ENCODE measurements around the gene CXorf49B. TPM values are rescaled to one million over a fixed set of nuclear protein-coding genes. Genes with fewer than 3 reads are reported as not detected.
"Not testable (repeated sequence)": the region's sequence is repeated elsewhere in the genome, so short reads cannot be mapped to it uniquely, and the experiment has no call there.

CXorf49B gene
- total RNA-seq (not detected), polyA plus RNA-seq (not detected)

GRCh38 chrX:71763049-71763448 is at the start of gene CXorf49B:
TSS of gene CXorf49B (plus strand) at chrX:71763349. CDS start at chrX:71763424, 75 bp downstream.
- H3K27me3 ChIP-seq (ENCODE audit: insufficient read depth, low read length, poor library complexity, severe bottlenecking); H3K27ac ChIP-seq (ENCODE audit: low read depth, low read length); CTCF ChIA-PET; H3K9me3 Mint-ChIP-seq; H3K27ac Mint-ChIP-seq; H3K36me3 Mint-ChIP-seq; DNase-seq; H3K36me3 ChIP-seq (ENCODE audit: insufficient read depth, low read length); POLR2A ChIA-PET; H3K9me3 ChIP-seq (ENCODE audit: low read length); H3K4me1 ChIP-seq (ENCODE audit: insufficient read depth, low read length); H3K4me3 ChIP-seq (ENCODE audit: low read length); H3K4me1 Mint-ChIP-seq; H3K4me3 Mint-ChIP-seq; H3K27me3 Mint-ChIP-seq: not testable (repeated sequence)

GRCh38 chrX:71714064-71714463 is 49.1 kb upstream of the CXorf49B start:
- H3K9me3 Mint-ChIP-seq; POLR2A ChIA-PET; H3K4me1 ChIP-seq (ENCODE audit: insufficient read depth, low read length); H3K9me3 ChIP-seq (ENCODE audit: low read length); H3K4me3 Mint-ChIP-seq; H3K27me3 Mint-ChIP-seq; H3K4me3 ChIP-seq (ENCODE audit: low read length); CTCF ChIA-PET; H3K36me3 Mint-ChIP-seq; H3K36me3 ChIP-seq (ENCODE audit: insufficient read depth, low read length); H3K27me3 ChIP-seq (ENCODE audit: insufficient read depth, low read length, poor library complexity, severe bottlenecking); DNase-seq; H3K4me1 Mint-ChIP-seq; H3K27ac ChIP-seq (ENCODE audit: low read depth, low read length); H3K27ac Mint-ChIP-seq: not testable (repeated sequence)

DNA sequence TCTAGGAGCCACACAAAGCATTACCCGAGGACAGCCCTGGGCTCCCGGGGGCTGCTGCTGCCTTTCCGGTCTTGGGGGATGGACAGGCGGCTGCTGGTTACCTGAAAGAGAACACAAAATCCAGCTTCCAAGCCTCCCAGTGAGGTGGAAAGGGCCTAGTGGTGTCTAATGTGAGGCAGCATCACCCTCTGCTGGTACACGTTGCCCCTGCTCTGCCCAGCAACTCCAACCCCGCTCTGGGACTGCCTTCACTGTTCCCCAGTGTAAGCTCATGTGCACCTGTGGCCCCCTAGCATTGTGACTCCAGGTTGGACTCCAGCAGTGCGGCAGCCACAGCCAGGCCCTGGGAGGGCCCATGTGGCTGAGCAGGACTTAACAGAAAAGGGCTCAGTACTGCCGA is 47.6 kb upstream of the CXorf49B start:
- H3K27ac Mint-ChIP-seq; POLR2A ChIA-PET; H3K36me3 Mint-ChIP-seq; H3K27me3 ChIP-seq (ENCODE audit: insufficient read depth, low read length, poor library complexity, severe bottlenecking); CTCF ChIA-PET; DNase-seq; H3K36me3 ChIP-seq (ENCODE audit: insufficient read depth, low read length); H3K4me3 Mint-ChIP-seq; H3K27me3 Mint-ChIP-seq; H3K9me3 Mint-ChIP-seq; H3K9me3 ChIP-seq (ENCODE audit: low read length); H3K4me1 ChIP-seq (ENCODE audit: insufficient read depth, low read length); H3K27ac ChIP-seq (ENCODE audit: low read depth, low read length); H3K4me3 ChIP-seq (ENCODE audit: low read length); H3K4me1 Mint-ChIP-seq: not testable (repeated sequence)

DNA sequence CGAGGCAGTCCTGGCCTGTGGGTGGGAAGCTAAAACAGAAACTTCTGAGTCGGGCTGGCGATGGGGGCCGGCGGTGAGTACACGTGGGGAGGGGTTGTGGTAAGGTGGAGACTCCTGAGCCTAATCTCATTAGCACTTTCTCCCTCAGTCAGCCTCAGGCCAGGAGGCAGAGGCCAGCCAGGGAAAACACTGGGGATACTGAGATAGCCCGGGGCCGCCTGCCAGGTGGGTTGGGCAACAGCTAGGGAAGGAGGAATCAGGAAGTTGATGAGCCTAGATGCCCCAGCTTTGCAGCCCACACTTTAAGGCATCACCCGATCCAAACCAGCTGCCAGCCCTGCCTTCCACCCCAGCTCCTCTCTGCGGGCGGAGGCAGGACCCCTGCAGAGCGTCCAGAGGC is 46.8 kb upstream of the CXorf49B start:
- H3K36me3 ChIP-seq (ENCODE audit: insufficient read depth, low read length); H3K36me3 Mint-ChIP-seq; H3K4me3 Mint-ChIP-seq; H3K9me3 ChIP-seq (ENCODE audit: low read length); H3K9me3 Mint-ChIP-seq; H3K4me1 Mint-ChIP-seq; H3K4me1 ChIP-seq (ENCODE audit: insufficient read depth, low read length); H3K27me3 Mint-ChIP-seq; H3K27me3 ChIP-seq (ENCODE audit: insufficient read depth, low read length, poor library complexity, severe bottlenecking); POLR2A ChIA-PET; DNase-seq; H3K27ac ChIP-seq (ENCODE audit: low read depth, low read length); H3K27ac Mint-ChIP-seq; CTCF ChIA-PET; H3K4me3 ChIP-seq (ENCODE audit: low read length): not testable (repeated sequence)

- H3K36me3 ChIP-seq (ENCODE audit: insufficient read depth, low read length); H3K4me3 Mint-ChIP-seq; H3K27ac ChIP-seq (ENCODE audit: low read depth, low read length); H3K36me3 Mint-ChIP-seq; H3K27me3 Mint-ChIP-seq; H3K9me3 Mint-ChIP-seq; H3K4me1 ChIP-seq (ENCODE audit: insufficient read depth, low read length); H3K9me3 ChIP-seq (ENCODE audit: low read length); H3K27me3 ChIP-seq (ENCODE audit: insufficient read depth, low read length, poor library complexity, severe bottlenecking); POLR2A ChIA-PET; CTCF ChIA-PET; H3K4me1 Mint-ChIP-seq; H3K27ac Mint-ChIP-seq; H3K4me3 ChIP-seq (ENCODE audit: low read length); DNase-seq: not testable (repeated sequence)
Observed at GRCh38 chrX:71718185-71718584, 45.0 kb upstream of the CXorf49B start, which contains the start of gene CXorf49. TSS of gene CXorf49 (minus strand) at chrX:71718285. CDS start at chrX:71718151, 134 bp downstream.

GRCh38 chrX:71719195-71719594 is 44.0 kb upstream of the CXorf49B start:
- H3K36me3 Mint-ChIP-seq; H3K36me3 ChIP-seq (ENCODE audit: insufficient read depth, low read length); H3K4me3 ChIP-seq (ENCODE audit: low read length); H3K9me3 ChIP-seq (ENCODE audit: low read length); H3K9me3 Mint-ChIP-seq; H3K4me1 Mint-ChIP-seq; H3K4me1 ChIP-seq (ENCODE audit: insufficient read depth, low read length); H3K27ac ChIP-seq (ENCODE audit: low read depth, low read length); H3K4me3 Mint-ChIP-seq; H3K27ac Mint-ChIP-seq; POLR2A ChIA-PET; H3K27me3 ChIP-seq (ENCODE audit: insufficient read depth, low read length, poor library complexity, severe bottlenecking); CTCF ChIA-PET; H3K27me3 Mint-ChIP-seq: not testable (repeated sequence)
- DNase-seq = peak in 1 of 5 donors; percentile 0

GRCh38 chrX:71720289-71720886 is 42.8 kb upstream of the CXorf49B start:
- H3K27me3 Mint-ChIP-seq; H3K36me3 Mint-ChIP-seq; H3K4me1 Mint-ChIP-seq; H3K9me3 Mint-ChIP-seq; H3K27ac ChIP-seq (ENCODE audit: low read depth, low read length); H3K4me3 Mint-ChIP-seq; H3K27me3 ChIP-seq (ENCODE audit: insufficient read depth, low read length, poor library complexity, severe bottlenecking); H3K27ac Mint-ChIP-seq; H3K36me3 ChIP-seq (ENCODE audit: insufficient read depth, low read length); DNase-seq; CTCF ChIA-PET; POLR2A ChIA-PET; H3K4me3 ChIP-seq (ENCODE audit: low read length); H3K9me3 ChIP-seq (ENCODE audit: low read length); H3K4me1 ChIP-seq (ENCODE audit: insufficient read depth, low read length): not testable (repeated sequence)

- H3K9me3 ChIP-seq (ENCODE audit: low read length); POLR2A ChIA-PET; H3K4me1 Mint-ChIP-seq; H3K9me3 Mint-ChIP-seq; H3K27ac Mint-ChIP-seq; H3K36me3 Mint-ChIP-seq; H3K4me3 ChIP-seq (ENCODE audit: low read length); CTCF ChIA-PET; H3K27ac ChIP-seq (ENCODE audit: low read depth, low read length); H3K27me3 ChIP-seq (ENCODE audit: insufficient read depth, low read length, poor library complexity, severe bottlenecking); H3K36me3 ChIP-seq (ENCODE audit: insufficient read depth, low read length); H3K4me1 ChIP-seq (ENCODE audit: insufficient read depth, low read length); H3K4me3 Mint-ChIP-seq; DNase-seq; H3K27me3 Mint-ChIP-seq: not testable (repeated sequence)
Observed at GRCh38 chrX:71760688-71761281, 2.4 kb upstream of the CXorf49B start.

DNA sequence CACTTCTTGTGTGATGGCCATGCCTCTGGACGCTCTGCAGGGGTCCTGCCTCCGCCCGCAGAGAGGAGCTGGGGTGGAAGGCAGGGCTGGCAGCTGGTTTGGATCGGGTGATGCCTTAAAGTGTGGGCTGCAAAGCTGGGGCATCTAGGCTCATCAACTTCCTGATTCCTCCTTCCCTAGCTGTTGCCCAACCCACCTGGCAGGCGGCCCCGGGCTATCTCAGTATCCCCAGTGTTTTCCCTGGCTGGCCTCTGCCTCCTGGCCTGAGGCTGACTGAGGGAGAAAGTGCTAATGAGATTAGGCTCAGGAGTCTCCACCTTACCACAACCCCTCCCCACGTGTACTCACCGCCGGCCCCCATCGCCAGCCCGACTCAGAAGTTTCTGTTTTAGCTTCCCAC is 1.7 kb downstream of the CXorf49B start:
- POLR2A ChIA-PET; H3K36me3 ChIP-seq (ENCODE audit: insufficient read depth, low read length); H3K27ac Mint-ChIP-seq; H3K4me3 Mint-ChIP-seq; H3K36me3 Mint-ChIP-seq; H3K27me3 Mint-ChIP-seq; H3K9me3 ChIP-seq (ENCODE audit: low read length); H3K9me3 Mint-ChIP-seq; H3K27ac ChIP-seq (ENCODE audit: low read depth, low read length); CTCF ChIA-PET; DNase-seq; H3K4me3 ChIP-seq (ENCODE audit: low read length); H3K4me1 Mint-ChIP-seq; H3K4me1 ChIP-seq (ENCODE audit: insufficient read depth, low read length); H3K27me3 ChIP-seq (ENCODE audit: insufficient read depth, low read length, poor library complexity, severe bottlenecking): not testable (repeated sequence)

All from CD8-positive, alpha-beta memory T cell (primary cell).